HL-60 (cell line): ENCODE results near the gene MAFG.

ENCODE experiments used
- CTCF ChIP-seq: IDR thresholded peaks from one replicate; pipeline ENCODE4 v1.5.1; 2011; ENCODE audit warnings: low read length, control low read depth, inconsistent platforms; ENCODE audit not compliant: insufficient read depth
- GABPA ChIP-seq: IDR thresholded peaks from 2 replicates; pipeline ENCODE4 v1.6.1; 2012; ENCODE audit warnings: low read depth
- POLR2AphosphoS5 ChIP-seq: IDR thresholded peaks from 2 replicates; pipeline ENCODE4 v1.6.1; 2012; ENCODE audit warnings: low read depth
- SPI1 ChIP-seq: IDR thresholded peaks from 2 replicates; pipeline ENCODE4 v1.6.1; 2012; ENCODE audit warnings: low read depth, mild to moderate bottlenecking, borderline replicate concordance

- no peak for TF ChIP-seq CTCF
- no peak; the same call in 1 of the 2 replicates for TF ChIP-seq POLR2AphosphoS5
- no peak for TF ChIP-seq SPI1
- TF ChIP-seq GABPA, result no peak
Measured at GRCh38 chr17:81868674-81869220, 58.8 kb downstream of the MAFG start.
